LoVo (cell line): ENCODE data around the gene RNF130.
A peak's percentile ranks its signal among the peaks of the same experiment; 100 is the strongest.
"Not testable (repeated sequence)": the region's sequence is repeated elsewhere in the genome, so short reads cannot be mapped to it uniquely, and the experiment has no call there.

Experiments used
- DNase-seq: peaks from one replicate; pipeline ENCODE4 v3.0.0-alpha.2; 2016; ENCODE audit warnings: low spot score

The RNF130 gene

DNA sequence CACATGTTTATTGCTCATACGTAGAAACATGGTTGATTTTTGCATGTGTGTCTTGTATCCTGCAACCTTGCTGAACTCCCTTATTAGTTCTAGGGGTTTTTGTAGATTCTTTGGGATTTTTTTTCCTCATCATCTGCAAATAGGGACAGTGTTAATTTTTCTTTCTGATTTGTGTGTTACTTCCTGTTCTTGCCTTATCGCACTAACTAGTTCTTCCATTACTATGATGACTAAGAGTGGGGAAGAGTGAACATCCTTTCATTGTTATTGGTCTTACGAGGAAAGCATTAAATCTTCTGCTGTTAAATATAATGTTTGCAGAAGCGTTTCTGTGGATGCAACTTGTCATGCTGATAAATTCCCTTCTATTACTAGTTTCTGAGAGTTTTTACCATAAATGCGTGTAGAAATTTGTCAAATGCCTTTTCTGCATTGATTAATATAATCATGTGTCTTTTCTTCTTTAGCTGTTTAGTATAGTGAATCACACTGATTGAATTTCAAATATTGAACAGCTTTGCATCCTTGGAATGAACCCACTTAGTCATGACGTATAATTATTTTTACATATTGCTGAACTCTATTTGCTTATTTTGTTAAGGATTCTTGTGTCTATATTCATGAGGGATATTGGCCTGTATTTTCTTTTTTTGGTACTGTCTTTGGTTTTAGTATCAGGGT lies 32.1 kb upstream of the RNF130 start:
- DNase-seq: no peak

DNA sequence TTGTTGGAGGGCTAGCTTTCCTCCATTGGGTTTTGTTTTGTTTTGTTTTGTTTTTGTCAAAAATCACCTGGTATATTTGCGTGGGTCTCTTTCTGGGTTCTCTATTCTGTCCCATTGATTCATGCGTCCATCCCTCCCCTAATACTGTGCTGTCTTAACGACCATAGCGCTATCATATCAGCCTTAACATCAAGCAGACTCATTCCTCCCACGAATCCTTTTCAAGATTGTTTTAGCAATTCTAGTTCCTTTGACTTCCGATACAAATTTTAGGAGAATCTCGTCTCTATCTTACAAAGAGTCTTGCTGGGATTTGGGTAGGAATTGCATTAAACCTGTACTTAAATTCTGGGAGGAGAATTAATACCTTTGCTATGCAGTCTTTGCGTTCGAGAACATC lies 31.1 kb upstream of the RNF130 start:
- DNase-seq: no peak

DNA sequence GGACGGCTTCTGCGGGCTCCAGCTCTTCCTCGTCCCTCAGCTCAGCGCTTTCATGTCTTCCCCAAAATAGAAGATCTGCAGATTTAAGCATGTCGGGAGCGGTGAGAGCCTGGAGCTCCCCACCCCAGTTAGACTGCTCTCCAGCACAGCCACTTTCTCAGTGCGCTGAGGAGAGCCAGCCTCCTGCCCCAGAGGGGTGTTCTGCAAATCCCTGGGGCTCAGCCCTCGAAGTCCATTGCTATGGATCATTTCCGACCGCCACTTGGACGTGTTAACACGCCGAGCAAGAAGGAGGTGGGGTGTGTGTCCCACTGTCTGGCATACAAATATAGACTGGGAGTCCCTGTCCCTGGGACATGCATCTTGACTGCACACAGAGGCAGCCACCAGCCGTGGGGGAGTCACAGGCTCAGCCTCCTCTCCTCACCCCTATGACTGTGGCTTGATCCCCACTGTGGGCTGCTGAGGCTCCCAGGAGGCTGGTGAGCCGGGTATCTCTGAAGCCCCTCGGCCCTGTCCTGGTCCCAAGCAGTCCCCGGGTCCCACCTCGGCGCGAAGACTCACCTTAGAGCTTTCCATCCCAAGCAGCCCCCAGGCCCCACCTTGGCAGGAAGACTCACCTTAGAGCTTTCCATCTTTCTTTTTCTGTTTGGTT lies 30.0 kb upstream of the RNF130 start:
- DNase-seq: no peak

DNA sequence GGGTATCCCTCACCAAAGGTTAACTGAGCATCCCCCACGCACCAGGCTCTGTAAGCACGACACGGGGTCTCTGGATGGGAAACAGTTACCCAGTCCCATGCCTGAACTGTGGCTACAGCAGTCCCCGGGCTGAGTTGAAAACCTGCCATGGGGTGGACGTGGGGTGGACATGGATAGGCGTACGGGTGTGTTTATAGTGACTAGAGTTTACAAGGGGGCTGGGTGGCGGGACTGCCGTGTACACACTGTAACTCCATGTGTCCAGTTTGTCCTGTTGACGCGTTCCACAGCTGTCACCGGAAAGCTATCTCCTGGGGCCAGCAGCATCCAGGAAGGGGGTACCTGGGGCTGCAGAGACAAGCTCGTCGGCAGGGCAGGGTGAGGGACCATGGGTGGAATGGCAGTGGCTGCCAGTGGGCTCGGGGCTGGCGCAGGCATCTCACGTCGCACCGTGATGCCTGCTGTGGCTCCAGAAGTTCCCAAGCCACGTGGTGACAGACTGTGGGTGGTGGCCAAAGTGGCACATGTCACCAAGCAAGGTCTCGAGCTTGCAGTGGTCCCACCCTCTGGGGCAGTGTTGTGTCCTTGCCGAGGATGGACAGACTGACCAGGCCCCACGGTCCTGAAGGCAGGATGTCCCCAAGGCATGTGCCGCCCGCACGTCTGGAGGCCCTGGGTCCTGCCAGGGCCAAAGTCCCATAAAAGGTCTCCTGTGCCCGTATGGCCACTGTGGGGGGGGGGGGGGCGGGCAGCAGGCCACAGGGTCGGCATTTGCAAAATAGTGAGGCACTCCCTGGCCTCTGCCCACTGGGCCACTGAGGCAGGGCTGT lies 29.3 kb upstream of the RNF130 start:
- no peak for DNase-seq

DNA sequence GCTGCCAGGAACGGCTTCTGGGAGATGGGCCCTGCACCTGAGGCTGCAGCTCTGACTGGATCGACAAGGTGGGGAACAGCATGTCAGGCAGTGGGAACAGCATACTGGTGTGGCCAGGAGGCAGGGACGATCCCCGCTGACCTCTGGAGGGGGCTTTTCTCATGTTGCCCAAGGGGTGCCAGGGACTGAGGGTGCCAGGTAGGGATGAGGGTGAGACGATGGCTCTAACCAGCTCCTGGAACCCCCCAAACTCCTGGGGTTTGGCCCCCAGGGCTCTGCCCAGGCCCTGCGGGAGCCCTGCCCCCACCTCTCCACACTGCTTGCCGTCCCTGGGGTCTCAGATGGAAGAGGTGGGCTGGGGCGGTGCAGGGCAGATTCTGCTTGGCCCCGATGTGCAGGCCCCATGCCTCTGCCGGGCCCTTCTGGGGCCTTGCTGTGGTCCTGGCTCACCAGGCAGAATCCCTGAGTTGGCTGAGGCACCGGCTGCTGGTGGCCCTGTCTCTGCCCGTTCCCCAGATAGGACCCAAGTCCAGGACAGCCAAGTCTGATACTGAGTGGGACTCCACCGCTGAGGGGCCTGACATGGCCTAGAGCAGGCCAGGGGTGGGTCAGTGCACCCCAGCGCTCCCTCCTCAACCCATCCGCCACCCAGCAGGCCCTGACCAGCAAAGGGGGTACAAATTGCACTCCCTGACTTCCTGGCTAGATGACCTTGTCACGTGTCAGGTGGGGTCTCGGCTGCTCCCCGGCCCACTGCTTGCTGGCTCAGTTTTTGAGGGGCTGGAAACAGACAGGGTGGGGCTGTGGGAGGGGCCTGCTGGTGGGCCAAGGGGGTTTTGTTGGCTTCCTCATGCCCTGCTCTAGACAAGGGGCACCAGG lies 28.4 kb upstream of the RNF130 start:
- DNase-seq: no peak

DNA sequence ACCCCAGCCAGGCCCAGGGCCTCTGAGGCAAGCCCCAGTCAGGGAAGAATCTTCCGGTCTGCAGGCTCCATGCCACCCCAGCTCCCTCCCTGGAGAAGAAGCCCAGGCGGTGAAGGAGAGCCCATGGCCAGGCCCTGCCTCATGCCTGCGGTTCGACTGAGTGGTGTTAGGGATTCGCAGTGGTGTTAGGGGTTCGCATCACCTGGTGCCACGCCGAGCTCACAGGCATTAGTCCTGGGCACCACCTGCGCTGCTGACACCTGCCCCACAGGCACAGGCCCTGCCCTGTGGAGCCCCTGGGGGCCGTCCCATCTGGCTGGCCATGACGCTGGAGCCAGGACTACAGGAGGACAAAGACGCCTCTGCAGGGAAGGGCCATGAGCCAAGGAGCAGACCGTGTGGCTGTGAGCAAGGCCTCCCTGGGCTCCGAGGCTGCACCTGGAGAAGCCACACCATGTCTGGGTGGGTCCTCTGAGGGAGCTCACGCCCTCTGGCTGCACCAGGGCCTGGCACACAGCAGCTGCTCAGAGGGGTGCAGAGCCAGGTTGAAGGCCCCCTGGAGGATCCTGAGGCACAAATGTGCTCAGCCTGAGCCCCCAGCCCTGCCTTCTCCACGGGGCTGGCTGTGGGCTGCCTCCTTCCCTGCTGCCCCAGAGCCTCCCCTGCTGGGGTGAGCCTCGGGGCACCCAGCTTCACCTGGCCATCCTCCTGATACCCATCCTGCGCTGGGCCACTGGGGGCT lies 27.6 kb upstream of the RNF130 start:
- no peak for DNase-seq

DNA sequence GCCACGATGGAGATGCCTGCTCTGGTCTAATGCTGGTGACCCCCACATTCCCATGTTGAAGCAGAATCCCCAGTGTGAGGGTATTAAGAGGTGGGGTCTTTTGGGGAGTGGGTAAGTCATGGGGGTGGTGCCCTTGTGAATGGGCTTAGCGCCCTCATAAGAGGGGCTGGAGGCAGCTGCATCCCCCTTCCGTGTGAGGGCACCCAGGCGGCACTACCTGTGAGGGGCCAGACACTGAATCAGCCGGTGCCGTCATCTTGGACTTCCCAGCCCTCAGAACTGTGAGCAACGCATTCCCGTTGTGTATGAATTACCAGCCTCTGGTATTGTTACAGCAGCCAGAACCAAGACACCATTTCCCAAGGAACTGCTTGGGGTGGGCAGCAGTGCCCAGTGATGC lies 27.0 kb upstream of the RNF130 start:
- DNase-seq: no peak

DNA sequence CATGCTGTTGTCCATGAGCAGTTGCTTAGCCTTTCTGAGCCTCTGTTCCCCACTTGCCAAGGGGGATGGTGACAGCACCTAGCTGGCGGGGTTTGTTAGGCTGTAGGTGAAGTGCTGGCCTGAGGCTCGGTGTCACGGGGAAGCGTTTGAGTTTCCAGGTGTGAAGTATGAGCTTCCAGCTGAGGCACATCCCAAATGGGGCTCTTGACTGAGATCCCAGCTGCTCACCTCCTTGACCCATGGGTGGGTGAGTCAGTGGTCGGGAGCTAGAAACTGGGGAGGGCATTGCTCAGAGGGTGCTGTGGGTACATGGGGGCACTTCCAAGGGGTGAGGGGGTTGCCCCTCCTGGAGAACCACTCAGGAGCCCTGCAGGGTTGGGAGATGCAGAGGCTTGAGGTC lies 26.4 kb upstream of the RNF130 start:
- DNase-seq: no peak

DNA sequence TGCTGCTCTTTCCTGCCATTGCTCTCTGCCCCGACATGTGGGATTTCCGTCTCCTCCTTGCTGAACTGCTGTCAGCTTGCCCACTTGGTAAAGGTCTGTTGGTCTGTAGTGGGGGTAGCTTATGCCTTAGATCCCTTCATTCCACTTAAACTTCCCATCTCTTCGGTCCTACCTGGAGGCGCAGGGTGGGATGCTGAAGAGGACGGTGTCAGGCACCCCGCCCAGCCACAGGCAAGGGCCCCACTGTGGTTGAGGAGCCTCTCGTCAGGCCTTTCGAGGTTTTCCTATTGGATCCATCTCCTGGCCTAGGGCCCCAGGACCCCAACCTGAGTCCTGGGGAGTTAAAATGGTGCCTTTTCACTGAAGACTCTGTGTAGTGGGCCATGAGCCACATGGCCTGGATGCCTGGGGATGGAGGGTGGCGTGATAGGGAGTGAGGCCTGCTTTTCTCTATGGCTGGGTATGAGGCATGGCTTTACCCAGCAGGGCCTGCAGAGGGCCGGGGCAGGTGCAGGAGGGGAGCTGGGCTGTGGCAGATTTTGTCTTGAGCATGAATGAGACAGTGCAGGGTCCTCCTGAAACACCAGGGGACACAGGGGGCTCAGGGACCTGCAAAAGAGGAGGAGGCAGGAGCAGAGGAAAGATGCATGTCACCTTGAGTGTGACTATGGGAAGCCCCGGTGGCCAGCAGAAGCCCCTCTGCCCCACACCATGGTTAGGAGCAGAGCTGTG lies 25.8 kb upstream of the RNF130 start:
- no peak for DNase-seq

DNA sequence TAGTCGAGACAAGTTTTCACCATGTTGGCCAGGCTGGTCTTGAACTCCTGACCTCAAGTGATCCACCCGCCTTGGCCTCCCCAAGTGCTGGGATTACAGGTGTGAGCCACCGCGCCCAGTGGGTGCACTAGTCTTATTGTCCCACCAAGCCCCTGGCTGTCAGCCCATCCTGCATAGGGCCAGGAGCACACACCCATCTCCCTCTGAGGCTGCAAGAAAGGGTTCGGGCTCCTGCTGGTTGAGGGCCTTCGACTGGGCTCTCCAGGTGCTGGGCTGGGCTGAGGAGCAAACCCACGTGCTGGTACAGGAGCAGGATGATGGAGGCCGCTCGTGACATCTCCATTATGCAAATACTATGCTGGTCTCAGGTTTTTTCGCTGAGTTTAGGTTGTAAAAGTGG lies 25.1 kb upstream of the RNF130 start:
- no peak for DNase-seq

DNA sequence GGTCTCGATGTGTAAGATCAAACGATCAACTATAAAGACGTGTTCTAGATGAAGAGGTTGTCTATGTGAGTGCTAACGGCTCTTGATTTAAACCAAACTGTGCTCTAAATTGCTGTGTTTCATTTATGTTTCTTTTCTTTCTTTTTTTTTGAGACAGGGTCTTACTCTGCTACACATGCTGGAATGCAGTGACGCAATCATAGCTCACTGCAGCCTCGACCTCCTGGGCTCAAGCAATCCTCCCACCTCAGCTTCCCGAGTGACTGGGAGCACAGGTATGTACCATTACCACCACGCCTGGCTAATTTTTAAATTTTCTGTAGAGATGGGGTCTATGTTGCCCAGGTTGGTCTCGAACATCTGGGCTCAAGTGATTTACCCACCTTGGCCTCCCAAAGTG lies 24.0 kb upstream of the RNF130 start:
- no peak for DNase-seq

DNA sequence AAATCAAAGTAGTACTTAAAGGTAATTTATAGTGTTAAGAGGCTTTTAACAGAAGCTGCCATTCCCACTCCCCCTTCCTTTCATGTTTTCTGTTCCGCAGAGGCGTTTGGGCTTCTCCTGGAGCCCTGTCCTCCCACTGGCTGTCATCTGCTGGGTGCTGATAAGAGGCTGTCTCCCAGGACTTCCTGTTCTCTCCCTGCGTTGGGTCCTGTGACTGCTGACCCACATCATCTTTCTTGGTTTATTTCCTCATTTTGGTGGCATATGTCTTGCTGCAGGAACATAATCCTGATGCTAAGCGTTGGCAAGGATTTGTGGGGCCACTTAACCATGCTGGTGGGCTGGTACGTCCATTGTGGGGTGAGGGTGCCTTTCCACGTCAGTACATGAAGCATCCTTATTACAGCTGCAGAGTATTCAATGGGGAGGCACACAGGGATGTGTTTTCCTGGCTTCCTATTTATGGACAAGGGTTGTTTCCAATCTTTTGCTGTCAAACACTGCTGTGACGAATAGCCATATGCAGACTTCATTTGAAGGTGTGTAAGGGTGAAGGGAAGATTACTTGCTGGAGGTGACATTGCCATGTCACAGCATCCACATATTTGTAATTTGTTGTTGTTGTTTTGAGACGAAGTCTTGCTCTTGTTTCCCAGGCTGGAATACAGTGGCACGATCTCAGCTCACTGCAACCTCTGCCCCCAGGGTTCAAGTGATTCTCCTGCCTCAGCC lies 22.3 kb upstream of the RNF130 start:
- no peak for DNase-seq

DNA sequence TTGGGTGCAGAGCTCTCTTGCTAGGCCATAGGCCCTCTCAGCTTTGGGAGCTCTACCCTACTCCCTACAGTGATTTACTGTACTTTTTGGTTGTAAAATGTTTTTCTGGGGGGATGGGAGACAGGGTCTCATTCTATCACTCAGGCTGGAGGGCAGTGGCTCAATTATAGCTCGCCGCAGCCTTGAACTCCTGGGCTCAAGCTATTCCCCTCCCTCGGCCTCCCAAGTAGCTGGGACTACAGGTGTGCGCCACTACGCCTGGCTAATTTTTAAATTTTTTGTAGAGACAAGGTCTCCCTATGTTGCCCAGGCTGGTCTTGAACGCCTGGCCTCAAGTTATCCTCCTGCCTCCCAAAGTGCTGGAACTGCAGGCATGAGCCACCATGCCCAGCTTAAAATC lies 21.7 kb upstream of the RNF130 start:
- no peak for DNase-seq

DNA sequence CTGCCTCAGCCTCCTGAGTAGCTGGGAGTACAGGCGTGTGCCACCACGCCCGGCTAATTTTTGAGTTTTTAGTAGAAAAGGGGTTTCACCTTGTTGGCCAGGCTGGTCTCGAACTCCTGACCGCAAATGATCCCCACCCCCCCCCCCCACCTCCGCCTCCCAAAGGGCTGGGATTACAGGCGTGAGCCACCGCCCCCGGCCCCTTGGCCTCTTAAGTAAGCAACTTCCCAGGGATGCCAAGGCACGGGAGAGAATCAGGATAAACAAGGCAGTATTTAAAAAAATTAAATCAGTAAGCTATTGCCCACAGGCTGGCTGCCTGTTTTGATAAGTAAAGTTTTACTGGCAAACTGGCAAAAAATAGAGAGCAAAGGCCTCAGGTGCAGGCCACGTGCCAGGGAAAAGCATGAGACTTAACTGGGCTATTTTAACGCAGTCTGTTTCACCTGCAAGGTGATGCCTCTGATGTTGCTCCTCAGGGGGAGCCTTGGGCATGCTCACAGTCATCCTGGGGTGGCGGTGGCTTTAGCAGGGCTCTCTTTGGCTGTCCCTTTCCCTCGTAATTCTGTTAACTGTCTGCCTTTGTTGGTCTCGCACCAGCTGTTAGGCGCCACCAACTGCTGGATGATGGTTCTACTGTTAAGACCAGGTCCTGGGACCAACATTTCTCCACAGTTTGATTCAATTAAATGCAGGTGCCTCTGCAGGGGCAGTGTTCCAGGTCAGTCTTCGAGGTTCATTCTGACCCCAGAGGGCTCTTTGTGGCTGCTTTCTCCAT lies 19.4 kb upstream of the RNF130 start:
- DNase-seq: peak; percentile 57

DNA sequence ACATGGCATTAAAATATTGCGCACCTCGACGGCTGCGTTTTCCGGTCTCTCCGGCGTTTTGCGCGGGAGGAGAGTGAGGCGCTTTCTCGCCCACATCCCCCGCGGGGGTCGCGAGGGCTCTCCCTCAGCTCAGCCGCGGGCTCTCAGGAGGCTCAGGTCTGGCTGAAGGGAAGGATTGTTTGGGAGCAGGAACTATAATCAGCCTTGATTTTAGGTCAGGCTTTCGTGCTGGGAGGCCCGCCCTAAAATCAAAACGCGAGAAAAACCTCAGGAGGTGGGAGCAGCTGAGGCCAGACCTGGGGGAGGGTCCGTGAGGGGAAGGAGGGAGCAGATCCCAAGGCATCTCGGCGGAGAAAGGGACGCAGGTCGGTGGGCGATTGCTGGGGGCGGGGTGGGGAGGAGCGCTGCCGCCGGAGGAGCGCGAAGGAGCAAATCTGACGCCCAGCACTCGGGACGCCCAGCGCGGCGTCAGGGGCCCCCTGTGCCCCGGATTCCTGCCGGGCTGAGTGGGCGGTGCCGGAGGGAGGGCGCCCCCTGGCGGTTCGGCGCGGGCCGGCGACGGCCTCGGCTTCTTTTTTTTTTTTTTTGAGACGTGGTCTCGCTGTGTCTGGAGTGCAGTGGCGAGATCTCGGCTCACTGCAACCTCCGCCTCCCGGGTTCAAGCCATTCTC lies 18.7 kb upstream of the RNF130 start:
- peak; percentile 64 for DNase-seq

DNA sequence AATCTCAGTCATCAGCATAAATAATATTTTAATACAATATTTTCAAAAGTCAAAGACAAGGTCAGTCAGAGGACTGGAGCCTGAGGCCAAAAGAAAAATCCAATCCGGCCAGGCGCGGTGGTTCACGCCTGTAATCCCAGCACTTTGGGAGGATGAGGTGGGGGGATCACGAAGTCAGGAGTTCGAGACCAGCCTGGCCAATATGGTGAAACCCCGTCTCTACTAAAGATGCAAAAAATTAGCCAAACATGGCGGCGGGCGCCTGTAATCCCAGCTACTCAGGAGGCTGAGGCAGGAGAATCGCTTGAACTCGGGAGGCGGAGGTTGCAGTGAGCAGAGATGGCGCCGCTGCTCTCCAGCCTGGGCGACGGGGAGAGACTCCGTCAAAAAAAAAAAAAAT lies 18.1 kb upstream of the RNF130 start:
- DNase-seq: not testable (repeated sequence)

DNA sequence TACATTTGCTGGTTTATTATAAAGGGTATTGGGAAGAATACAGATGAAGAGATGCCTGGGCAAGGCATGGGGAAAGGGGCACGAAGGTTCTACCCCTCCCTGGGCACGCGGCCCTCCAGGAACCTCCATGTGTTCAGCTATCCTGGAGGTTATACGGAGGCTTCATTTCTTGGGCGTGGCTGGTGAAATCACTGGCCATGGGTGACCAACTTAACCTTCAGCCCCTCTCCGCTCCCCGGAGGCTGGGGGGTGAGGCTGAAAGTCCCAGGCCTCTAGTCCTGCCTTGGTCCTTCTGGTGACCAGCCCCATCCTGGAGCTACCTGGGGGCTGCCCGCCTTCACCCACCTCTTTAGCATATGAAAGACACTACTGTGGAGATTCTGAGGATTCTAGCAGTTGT lies 17.0 kb upstream of the RNF130 start:
- no peak for DNase-seq

DNA sequence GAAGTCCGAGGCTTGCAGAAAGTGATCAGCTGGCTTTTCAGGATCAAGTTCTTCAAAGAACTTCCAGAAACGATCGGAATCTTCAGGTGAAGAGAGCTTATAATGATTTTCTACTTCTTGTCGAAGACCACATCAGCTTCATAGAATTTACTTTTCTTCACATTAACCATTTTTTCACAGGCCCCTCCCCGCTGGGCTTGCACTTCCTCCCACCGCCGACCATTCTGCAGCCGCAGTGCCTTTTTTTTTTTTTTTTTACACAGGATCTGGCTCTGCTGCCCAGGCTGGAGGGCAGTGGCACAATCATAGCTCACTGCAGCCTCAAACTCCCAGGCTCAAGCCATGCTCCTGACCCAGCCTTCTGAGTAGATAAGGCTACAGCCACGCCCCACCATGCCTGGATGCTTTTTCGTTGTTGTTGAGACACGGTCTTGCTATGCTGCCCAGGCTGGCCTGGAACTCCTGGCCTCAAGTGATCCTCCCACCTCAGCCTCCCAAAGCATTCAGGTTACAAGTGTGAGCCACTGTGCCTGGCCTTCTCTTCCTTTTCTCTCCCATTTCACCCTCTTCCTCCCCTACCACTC lies 15.3 kb upstream of the RNF130 start:
- DNase-seq: no peak
